Caki2 (cell line): ENCODE data around the gene TOM1L2. TPM values are rescaled to one million over a fixed set of nuclear protein-coding genes. Genes with fewer than 3 reads are reported as not detected.
"Not testable (repeated sequence)": the region's sequence is repeated elsewhere in the genome, so short reads cannot be mapped to it uniquely, and the experiment has no call there.

ENCODE experiments used
- DNase-seq: peaks from one replicate; pipeline ENCODE4 v3.0.0-alpha.2; 2015; ENCODE audit warnings: low read depth
- in situ Hi-C: cut with HindIII; loops from 2 replicates; pipeline ENCODE4 v1.10.0; 2016; ENCODE audit warnings: low sequenced_read_pairs, low pct_unique_long_range_greater_than_20kb, mixed read lengths
- total RNA-seq: library from RNA; depleted of rRNA; stranded (reverse); fragments of >200 nt; shearing (Covaris generic); gene quantifications from 2 replicates; pipeline ENCODE4 v1.2.3, GENCODE V29; 2014; ENCODE audit warnings: low replicate concordance

The TOM1L2 gene
- total RNA-seq, 1 experiment from 2014 or later: 6.4 TPM

GRCh38 chr17:17917394-17917793 is 54.8 kb downstream of the TOM1L2 start:
- DNase-seq: no peak
- in situ Hi-C loops: no loop called here

DNA sequence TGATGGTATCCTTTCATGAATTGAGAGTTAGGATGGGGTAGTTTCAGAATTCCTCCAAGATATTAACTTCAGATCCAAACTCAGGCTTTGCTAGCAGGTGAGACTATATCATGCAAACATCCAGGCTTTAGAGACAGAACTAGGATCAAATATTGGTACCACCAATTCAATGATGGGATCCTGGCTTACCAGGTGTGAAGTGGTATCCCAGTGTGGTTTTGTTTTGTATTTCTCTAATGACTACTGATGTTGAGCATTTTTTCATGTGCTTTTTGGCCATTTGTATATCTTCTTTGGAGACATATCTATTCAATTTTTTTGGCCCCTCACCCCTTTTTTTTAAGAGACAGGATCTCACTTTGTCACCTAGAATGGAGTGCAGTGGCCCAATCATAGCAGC is 57.0 kb downstream of the TOM1L2 start:
- no peak for DNase-seq
- in situ Hi-C loops: no loop called here

GRCh38 chr17:17913695-17914332 is 58.4 kb downstream of the TOM1L2 start:
- in situ Hi-C loops: no loop called here
- DNase-seq: peak; percentile 86

DNA sequence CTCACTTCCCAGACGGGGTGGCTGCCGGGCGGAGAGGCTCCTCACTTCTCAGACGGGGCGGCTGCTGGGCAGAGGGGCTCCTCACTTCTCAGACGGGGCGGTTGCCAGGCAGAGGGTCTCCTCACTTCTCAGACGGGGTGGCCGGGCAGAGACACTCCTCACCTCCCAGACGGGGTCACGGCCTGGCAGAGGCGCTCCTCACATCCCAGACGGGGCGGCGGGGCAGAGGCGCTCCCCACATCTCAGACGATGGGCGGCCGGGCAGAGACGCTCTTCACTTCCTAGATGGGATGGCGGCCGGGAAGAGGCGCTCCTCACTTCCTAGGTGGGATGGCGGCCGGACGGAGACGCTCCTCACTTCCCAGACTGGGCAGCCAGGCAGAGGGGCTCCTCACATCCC is 59.9 kb downstream of the TOM1L2 start:
- in situ Hi-C loops, DNase-seq: not testable (repeated sequence)

DNA sequence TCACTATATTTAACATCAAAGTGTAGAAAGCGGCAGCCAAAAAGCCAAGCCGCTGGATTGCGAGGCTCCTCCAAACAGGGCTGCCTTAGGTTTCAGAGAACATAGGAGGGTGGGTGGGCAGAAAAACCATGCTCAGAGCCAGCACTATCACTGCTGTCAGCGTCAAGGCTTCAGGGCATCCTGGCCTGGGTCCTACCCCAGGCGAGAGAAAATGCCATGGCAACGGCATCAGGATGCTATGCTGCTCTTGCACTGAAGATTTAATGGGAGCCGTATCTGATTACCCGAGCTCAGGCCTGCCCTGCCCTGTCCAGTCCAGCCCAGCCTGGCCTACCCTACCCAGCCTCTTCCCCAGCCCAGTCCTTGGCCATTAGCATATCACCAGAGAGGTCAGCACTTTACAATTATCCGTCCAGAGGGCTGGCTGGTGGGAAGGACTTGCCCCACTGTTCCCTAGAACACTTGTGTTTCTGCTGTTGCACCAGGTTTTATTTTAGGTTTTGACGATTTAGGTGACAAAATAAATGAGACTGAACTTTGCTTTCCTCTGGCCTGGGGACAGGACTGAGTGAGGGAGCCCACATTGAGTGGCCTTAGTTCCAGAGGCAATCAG is 61.1 kb downstream of the TOM1L2 start:
- no peak for DNase-seq
- in situ Hi-C loops: no loop called here

DNA sequence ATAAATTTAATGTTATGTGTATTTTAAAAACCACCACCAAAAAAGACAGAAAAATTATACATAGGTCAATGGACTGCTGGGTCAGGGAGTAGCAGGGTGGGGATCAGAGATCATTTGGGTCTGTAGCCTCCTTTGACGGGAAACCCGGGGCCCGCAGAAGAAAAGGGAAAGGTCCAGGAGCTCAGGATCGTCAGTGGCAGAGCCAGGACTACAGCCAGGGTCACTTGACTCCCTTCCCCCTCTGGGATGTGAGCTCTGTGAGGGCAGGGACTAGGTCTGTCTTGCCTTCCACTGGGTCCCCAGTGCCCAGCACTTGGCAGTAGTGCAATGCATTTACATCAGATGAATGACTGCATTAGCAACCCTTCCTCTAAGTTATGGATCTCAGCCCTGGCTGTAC is 62.1 kb downstream of the TOM1L2 start:
- DNase-seq: no peak

DNA sequence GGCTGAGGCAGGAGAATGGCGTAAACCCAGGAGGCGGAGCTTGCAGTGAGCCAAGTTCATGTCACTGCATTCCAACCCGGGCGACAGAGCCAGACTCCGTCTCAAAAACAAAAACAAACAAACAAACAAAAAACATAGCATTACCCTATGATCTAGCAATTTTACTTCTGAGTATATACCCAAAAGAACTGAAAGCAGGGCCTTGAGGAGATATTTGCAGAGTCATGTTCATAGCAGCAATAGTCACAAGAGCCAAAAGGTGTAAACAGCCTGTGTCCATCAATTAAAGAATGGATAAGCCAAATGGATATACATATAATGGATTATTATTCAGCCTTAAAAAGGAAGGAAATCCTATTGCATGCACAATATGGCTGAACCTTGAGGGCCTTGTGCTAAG is 63.1 kb downstream of the TOM1L2 start:
- in situ Hi-C loops: no loop called here
- DNase-seq: no peak

More for the DNA sequence above, 62.1 kb downstream of the TOM1L2 start:
- in situ Hi-C loops: no loop called here

DNA sequence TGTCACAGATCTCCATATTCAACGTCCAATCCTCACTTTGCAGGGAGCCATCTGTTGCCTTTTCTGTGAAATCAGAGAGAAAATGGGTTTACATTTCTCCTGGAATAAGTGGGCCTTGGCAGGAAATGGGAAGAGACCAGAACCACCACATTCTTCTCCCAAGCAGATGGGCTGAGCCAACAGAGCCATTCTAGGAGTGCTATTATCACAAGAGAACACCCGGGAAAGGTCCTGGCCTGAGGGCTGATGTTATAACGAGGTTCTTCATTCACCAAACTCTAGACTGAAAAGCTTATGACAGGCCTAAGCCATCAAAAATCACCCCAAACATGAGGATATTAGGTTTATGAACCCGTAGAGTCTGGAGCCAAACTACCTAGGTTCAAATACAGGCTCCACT is 64.7 kb downstream of the TOM1L2 start:
- no peak for DNase-seq
- in situ Hi-C loops: no loop called here

DNA sequence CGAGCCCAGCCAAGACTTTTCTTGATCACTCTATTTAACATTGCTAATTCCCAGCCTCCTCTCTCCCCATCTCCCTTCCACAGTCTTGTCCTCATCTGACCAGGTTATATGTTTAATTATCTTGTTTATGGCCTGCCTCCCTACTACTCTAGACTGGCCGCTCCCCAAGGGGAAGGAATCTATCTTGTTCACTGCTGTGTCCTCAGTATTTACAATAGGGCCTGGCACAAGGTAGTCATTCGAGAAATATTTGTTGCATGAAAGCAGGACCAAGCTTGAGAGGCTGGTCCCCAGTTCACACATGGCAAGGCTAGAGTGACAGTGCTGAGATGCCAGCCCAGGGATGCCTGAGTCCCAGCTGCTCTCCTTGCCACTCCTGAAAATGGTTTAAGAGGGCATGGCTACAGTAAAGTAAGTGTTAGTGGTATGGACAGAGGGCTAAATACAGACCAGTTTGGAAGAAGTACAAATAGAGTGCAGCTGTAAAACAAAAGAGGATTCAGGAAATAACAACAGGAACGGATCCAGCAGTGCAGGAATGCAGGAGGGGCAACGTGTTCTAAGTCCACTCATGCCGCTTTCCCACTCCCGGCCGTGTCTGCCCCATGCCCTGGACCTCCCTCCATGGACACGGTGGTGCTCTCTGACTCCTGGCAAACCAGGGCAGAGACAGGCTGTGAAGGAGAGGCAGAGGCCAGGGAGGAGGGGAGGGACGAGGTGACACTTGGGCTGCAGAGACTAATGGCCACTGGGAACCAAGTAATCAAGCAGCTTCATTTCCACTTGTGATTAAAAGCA is 65.6 kb downstream of the TOM1L2 start:
- DNase-seq: no peak
- in situ Hi-C loops: no loop called here

DNA sequence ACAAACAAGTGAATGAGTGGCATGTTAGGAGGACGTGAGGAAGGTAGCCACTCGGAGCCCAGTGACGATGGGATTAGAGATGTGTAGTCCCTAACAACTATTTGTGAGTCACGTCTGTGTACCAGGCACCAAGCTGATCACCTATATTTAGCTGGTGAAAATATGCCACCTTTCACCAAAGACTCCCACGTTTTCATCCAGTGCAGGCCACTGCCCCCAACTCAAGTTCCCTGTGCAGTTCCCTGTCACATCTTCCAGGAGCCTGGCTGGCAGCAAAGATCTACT is 67.2 kb downstream of the TOM1L2 start:
- in situ Hi-C loops: no loop called here
- no peak for DNase-seq

DNA sequence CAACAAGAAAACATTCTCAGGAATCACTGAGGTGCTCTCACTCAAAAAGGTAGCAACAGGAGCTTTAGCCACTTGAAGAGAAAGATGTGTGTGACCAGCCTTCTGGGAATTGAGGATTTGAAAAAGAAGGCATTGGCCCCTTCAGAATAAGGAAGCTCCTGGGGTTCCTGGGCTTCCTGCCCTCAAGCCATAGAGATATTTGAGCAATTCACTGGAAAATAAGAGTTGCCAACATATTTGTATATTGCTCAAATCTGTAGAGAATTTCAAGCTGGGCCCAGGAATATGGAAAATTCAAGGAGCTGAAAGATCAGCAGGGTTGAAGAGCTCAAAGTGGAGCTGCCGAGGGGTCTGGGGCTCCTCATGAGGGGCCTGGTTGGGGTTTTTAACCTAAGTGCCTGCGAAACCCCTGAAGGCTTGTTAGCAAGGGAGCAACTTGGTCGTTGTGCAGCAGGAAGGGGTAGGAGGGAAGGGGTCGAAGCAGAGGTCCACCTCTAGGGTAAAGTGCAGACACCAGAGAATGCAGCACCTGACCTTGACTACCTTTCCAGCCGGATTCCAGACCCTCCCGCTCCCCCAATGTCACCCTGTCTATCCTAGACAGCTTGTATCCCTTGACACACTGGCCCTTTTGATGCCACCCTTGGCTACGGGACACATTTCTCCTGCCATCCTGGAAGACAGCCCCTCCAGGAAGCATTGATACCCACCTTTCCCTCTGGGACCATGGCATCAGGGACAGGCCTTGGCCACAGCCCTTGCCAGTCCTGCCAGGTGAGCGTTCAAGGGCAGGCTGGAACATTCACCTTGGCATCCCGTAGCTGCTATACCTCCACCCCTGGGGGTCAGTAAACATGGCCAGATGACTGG is 67.8 kb downstream of the TOM1L2 start:
- in situ Hi-C loops: no loop called here
- no peak for DNase-seq

DNA sequence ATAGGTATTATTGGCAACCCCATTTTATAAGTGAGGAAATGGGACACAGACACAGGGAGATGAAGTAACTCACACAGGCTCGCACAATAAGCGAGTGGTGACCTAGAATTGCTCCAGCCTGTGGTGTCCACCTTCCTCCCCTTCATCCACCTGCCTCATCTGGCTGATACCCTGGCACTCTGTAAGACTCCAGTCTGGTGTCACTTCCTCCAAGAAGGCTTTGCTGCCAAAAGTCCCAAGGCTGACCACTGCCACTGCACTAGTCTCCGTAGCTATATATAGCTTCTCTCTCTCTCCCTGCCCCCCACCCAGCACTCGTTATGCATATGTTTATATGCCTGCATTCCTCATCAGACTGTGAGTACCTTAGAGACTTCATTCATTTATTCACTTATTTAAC is 69.3 kb downstream of the TOM1L2 start:
- in situ Hi-C loops: no loop called here
- no peak for DNase-seq

- in situ Hi-C loops: no loop called here
- DNase-seq: no peak
Measured at GRCh38 chr17:17902376-17902775, 69.8 kb downstream of the TOM1L2 start.

GRCh38 chr17:17900615-17901520 is 71.3 kb downstream of the TOM1L2 start:
- DNase-seq: peak; percentile 52

DNA sequence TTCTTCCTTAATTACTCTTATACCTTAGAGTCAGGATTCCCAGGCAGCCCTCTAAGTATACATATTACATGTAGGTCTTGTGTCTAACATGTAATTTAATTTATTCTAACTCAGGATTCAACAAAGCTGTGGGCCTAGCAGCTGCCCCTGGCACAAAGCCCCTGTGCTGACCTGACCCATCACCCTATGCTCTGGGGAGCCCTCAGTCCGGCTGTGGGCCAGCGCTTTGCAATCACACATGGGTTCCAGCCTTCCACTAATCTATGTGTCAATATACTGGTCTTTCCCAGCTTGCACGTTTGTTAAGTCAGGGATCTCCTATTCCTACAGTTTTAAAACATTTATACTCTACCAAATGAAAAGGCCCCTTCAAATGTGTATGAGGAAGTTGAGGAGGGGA is 72.7 kb downstream of the TOM1L2 start:
- DNase-seq: no peak
- in situ Hi-C loops: no loop called here

More at GRCh38 chr17:17900615-17901520, 71.3 kb downstream of the TOM1L2 start:
- in situ Hi-C loops: no loop called here

GRCh38 chr17:17898673-17899072 is 73.5 kb downstream of the TOM1L2 start:
- in situ Hi-C loops: no loop called here
- no peak for DNase-seq

GRCh38 chr17:17897442-17897841 is 74.8 kb downstream of the TOM1L2 start:
- no peak for DNase-seq
- in situ Hi-C loops: no loop called here

- in situ Hi-C loops: no loop called here
- DNase-seq: no peak
Measured at GRCh38 chr17:17896746-17897145, 75.5 kb downstream of the TOM1L2 start.
